Type B pancreatic cell (in vitro differentiated cells): ENCODE results near the gene CMSS1. TPM values are rescaled to one million over a fixed set of nuclear protein-coding genes. Genes with fewer than 3 reads are reported as not detected.
A peak's percentile ranks its signal among the peaks of the same experiment; 100 is the strongest.

Experiments
- DNase-seq: peaks from one replicate; pipeline ENCODE4 v3.0.0; 2021; ENCODE audit warnings: mixed read lengths; ENCODE audit not compliant: unreplicated experiment; ENCODE audit errors: extremely low spot score
- H3K27ac Mint-ChIP-seq: 2 replicates; pipeline ENCODE4 v1.8.0; 2021; ENCODE audit warnings: mild to moderate bottlenecking, mixed read lengths
- H3K27me3 Mint-ChIP-seq: 2 replicates; pipeline ENCODE4 v1.8.0; 2021; ENCODE audit warnings: mixed read lengths
- H3K36me3 Mint-ChIP-seq: 2 replicates; pipeline ENCODE4 v1.8.0; 2021; ENCODE audit warnings: mixed read lengths
- H3K4me1 Mint-ChIP-seq: one replicate; pipeline ENCODE4 v1.8.0; 2021; ENCODE audit warnings: mixed read lengths; ENCODE audit not compliant: unreplicated experiment
- H3K4me3 Mint-ChIP-seq: 2 replicates; pipeline ENCODE4 v1.8.0; 2021; ENCODE audit warnings: mild to moderate bottlenecking, mixed read lengths
- H3K9me3 Mint-ChIP-seq: 2 replicates; pipeline ENCODE4 v1.8.0; 2021; ENCODE audit warnings: mixed read lengths
- total RNA-seq: library from RNA; stranded (reverse); gene quantifications from 2 replicates; pipeline ENCODE4 v1.2.1, GENCODE V29; 2021; ENCODE audit warnings: low replicate concordance
- TF ChIP-seq, protein P1 (sequence below): fragments of 200-600 bp; sonication (generic); conservative IDR thresholded peaks from 2 replicates; pipeline ENCODE4 v1.5.0; 2021; ENCODE audit warnings: antibody characterized with exemption, mild to moderate bottlenecking

CMSS1 gene
- total RNA-seq, 1 donor from 2014 or later: 34.1 TPM

- TF ChIP-seq, protein P1, sequence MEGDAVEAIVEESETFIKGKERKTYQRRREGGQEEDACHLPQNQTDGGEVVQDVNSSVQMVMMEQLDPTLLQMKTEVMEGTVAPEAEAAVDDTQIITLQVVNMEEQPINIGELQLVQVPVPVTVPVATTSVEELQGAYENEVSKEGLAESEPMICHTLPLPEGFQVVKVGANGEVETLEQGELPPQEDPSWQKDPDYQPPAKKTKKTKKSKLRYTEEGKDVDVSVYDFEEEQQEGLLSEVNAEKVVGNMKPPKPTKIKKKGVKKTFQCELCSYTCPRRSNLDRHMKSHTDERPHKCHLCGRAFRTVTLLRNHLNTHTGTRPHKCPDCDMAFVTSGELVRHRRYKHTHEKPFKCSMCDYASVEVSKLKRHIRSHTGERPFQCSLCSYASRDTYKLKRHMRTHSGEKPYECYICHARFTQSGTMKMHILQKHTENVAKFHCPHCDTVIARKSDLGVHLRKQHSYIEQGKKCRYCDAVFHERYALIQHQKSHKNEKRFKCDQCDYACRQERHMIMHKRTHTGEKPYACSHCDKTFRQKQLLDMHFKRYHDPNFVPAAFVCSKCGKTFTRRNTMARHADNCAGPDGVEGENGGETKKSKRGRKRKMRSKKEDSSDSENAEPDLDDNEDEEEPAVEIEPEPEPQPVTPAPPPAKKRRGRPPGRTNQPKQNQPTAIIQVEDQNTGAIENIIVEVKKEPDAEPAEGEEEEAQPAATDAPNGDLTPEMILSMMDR: no peak
These were observed 14.4 kb upstream of the CMSS1 start for GRCh38 chr3:99803297-99803696.

DNA sequence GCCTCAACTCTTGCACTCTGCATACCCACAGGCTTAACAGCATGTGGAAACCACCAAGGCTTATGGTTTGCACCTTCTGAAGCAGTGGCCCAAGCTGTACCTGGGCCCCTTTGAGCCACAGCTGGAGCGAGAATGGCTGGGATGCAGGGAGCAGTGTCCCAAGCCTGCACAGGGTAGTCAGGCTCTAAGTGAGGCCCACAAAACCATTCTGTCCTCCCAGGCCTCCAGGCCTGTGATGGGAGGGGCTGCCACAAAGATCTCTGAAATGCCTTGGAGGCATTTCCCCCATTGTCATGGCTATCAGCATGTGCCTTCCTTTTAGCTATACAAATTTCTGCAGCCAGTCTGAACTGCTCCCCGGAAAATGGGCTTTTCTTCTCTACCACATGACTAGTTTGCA, 12.5 kb upstream of the CMSS1 start:
- Mint-ChIP-seq H3K36me3 (no peaks in the 10 kb centered on the region), H3K27me3 (no peaks in the 10 kb centered on the region), H3K4me1 (no peaks in the 10 kb centered on the region), H3K9me3 (peaks cover 6% of the 10 kb centered on the region), H3K4me3 (no peak overlapping the region), H3K27ac (no peak overlapping the region)
- TF ChIP-seq, protein P1: no peak
- no peak for DNase-seq

More at GRCh38 chr3:99803297-99803696, 14.4 kb upstream of the CMSS1 start:
- Mint-ChIP-seq H3K27me3 (no peaks in the 10 kb centered on the region), H3K4me1 (no peaks in the 10 kb centered on the region), H3K9me3 (peaks cover 6% of the 10 kb centered on the region), H3K4me3 (no peak overlapping the region), H3K36me3 (no peaks in the 10 kb centered on the region), H3K27ac (no peak overlapping the region)
- no peak for DNase-seq

- peaks cover 5% of the 10 kb centered on the region for H3K27me3 Mint-ChIP-seq
- H3K27ac Mint-ChIP-seq: no peak overlapping the region
These were observed 9.4 kb upstream of the CMSS1 start for GRCh38 chr3:99808163-99808794.

GRCh38 chr3:99809565-99809964, 8.1 kb upstream of the CMSS1 start:
- TF ChIP-seq, protein P1: no peak
- Mint-ChIP-seq H3K4me1 (no peaks in the 10 kb centered on the region), H3K27ac (no peak overlapping the region), H3K4me3 (no peak overlapping the region), H3K9me3 (peaks cover 6% of the 10 kb centered on the region), H3K27me3 (peaks cover 5% of the 10 kb centered on the region), H3K36me3 (no peaks in the 10 kb centered on the region)
- DNase-seq: no peak

More at GRCh38 chr3:99808163-99808794, 9.4 kb upstream of the CMSS1 start:
- H3K4me3 Mint-ChIP-seq: no peak overlapping the region
- H3K9me3 Mint-ChIP-seq: peaks cover 6% of the 10 kb centered on the region
- TF ChIP-seq, protein P1: peak; percentile 82
- DNase-seq: no peak
- H3K4me1 Mint-ChIP-seq: no peaks in the 10 kb centered on the region
- no peaks in the 10 kb centered on the region for H3K36me3 Mint-ChIP-seq

GRCh38 chr3:99810403-99810802, 7.3 kb upstream of the CMSS1 start:
- TF ChIP-seq, protein P1: no peak

More at GRCh38 chr3:99810403-99810802, 7.3 kb upstream of the CMSS1 start:
- peaks cover 5% of the 10 kb centered on the region for H3K9me3 Mint-ChIP-seq
- H3K4me1 Mint-ChIP-seq: no peaks in the 10 kb centered on the region
- no peak overlapping the region for H3K27ac Mint-ChIP-seq
- peaks cover 5% of the 10 kb centered on the region for H3K27me3 Mint-ChIP-seq
- H3K4me3 Mint-ChIP-seq: no peak overlapping the region
- no peak for DNase-seq
- no peaks in the 10 kb centered on the region for H3K36me3 Mint-ChIP-seq
